Mucosa of rectum (tissue), 2 donors: ENCODE data around the gene IPO4.

Source experiments
- H3K27ac ChIP-seq, 2 donors: one replicate each; pipeline ENCODE4 v1.7.0; 2013; ENCODE audit warnings: inconsistent platforms in 2 of 2, low read depth in 2 of 2, low read length in 2 of 2
- H3K27me3 ChIP-seq, 2 donors: one replicate each; pipeline ENCODE4 v1.7.0; 2013; ENCODE audit warnings: low read length in 2 of 2; ENCODE audit not compliant: control insufficient read depth in 2 of 2, insufficient read depth in 2 of 2
- H3K36me3 ChIP-seq, 2 donors: one replicate each; pipeline ENCODE4 v1.7.0; 2013; ENCODE audit warnings: low read length in 2 of 2; ENCODE audit not compliant: control insufficient read depth in 2 of 2, insufficient read depth in 2 of 2
- H3K4me1 ChIP-seq, 2 donors: one replicate each; pipeline ENCODE4 v1.7.0; 2013; ENCODE audit warnings: low read length in 2 of 2, mild to moderate bottlenecking in 1 of 2; ENCODE audit not compliant: control insufficient read depth in 2 of 2, insufficient read depth in 2 of 2
- H3K4me3 ChIP-seq, 2 donors: one replicate each; pipeline ENCODE4 v1.7.0; 2013; ENCODE audit warnings: low read length in 2 of 2
- H3K9ac ChIP-seq, 2 donors: one replicate each; pipeline ENCODE4 v1.7.0; 2013; ENCODE audit warnings: low read length in 2 of 2, low read depth in 1 of 2, mild to moderate bottlenecking in 1 of 2
- H3K9me3 ChIP-seq, 2 donors: one replicate each; pipeline ENCODE4 v1.7.0; 2013; ENCODE audit warnings: low read length in 2 of 2; ENCODE audit not compliant: control insufficient read depth in 2 of 2
- donor health status: healthy.
- donor health status: Normal muscosa, but diverticular disease.

The IPO4 gene

DNA sequence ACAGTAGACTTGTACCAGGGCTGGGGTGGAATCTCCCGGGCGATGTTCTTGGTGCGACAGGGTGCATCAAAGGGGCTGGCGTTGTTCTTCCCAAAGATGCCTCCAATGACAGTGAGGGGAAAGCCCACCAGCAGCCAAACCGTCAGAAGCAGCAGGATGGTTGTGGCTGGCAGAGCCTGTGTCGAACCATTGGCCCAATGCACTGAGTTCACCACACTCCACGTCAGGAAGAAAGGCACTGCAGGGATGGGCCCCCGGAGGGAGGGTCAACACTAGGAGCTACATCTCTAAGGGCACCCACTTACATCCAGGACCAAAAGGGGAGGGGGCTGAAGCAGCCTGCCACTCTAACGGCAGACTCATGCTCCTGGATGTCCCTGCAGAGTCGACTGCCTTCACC is 1.8 kb upstream of the IPO4 start:
- H3K9ac ChIP-seq: no peak overlapping the region
- H3K4me1 ChIP-seq: peaks cover 19 to 20% of the 10 kb centered on the region in 2 donors

DNA sequence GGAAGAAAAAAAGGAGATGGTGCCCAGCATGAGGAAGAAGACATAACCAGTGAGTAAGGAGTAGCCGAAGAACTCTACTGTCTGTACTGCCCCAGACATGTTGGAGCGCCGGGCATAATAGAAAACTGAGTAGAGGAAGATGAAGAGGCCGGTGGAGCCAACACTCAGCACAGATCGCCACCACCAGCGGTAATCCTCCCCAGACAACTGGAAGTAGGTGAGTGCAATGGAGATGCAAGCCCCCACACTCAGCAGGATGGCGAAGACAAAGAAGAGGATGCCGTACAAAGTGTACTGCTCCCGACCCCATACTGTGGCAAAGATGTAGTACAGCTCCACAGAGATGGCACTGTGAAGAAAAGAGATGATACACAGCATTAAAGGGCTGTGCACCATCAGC is 844 bp upstream of the IPO4 start:
- H3K4me1 ChIP-seq: peaks cover 14% of the 10 kb centered on the region in 2 donors
- no peak overlapping the region for H3K27ac ChIP-seq
- no peaks in the 10 kb centered on the region for H3K9me3 ChIP-seq
- no peak overlapping the region for H3K4me3 ChIP-seq
- no peaks in the 10 kb centered on the region for H3K27me3 ChIP-seq
- no peak overlapping the region for H3K9ac ChIP-seq
- peaks cover 28 to 47% of the 10 kb centered on the region in 2 donors for H3K36me3 ChIP-seq

More for the DNA sequence above, 1.8 kb upstream of the IPO4 start:
- peaks cover 25 to 37% of the 10 kb centered on the region in 2 donors for H3K36me3 ChIP-seq
- H3K27me3 ChIP-seq: no peaks in the 10 kb centered on the region
- H3K9me3 ChIP-seq: no peaks in the 10 kb centered on the region
- H3K27ac ChIP-seq: no peak overlapping the region
- H3K4me3 ChIP-seq: no peak overlapping the region

DNA sequence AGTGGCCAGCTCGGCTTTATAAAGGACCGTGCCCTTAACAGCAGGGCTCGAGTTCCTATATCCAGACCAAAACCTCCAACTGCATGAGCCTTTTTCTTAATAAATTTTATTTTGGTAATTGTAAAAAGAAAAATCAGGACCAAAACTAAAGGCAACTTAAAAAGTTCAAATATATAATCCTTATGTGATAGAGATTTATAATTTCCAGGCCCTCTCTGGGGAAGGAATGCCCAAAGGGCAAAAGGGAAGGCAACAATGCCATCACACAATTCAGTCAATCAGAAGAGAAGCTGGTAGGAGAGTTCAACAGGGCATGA is 401 bp upstream of the IPO4 start:
- H3K27me3 ChIP-seq: no peaks in the 10 kb centered on the region
- peaks cover 32 to 51% of the 10 kb centered on the region in 2 donors for H3K36me3 ChIP-seq
- H3K27ac ChIP-seq: no peak overlapping the region
- H3K9ac ChIP-seq: no peak overlapping the region
- peaks cover 10% of the 10 kb centered on the region in 2 donors for H3K4me1 ChIP-seq
- H3K9me3 ChIP-seq: no peaks in the 10 kb centered on the region
- peak overlapping the region in 1 of 2 donors; percentile 76 for H3K4me3 ChIP-seq

DNA sequence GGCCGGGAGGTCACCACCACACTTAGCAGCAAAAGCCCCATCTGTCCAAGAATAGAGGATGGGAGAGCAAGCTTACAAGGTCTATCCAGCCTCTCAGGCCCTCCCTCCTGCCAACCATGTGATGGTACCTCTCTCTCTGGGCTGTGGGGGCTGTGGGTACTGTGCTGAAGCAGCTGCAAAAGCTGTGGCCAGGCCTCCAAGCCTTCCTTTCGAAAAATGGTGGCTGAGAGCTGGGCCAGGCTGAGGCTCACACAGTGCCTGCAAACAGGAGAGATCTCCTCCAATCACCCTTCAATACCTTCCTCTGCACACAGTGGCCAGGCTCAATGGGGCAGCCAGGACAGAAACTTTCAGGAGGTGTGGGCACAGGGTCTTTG is 1.1 kb downstream of the IPO4 start:
- Histone ChIP-seq H3K4me3 (peak overlapping the region in 1 of 2 donors; percentile 76), H3K9ac (no peak overlapping the region), H3K9me3 (no peaks in the 10 kb centered on the region), H3K27ac (no peak overlapping the region), H3K36me3 (peaks cover 31 to 55% of the 10 kb centered on the region in 2 donors), H3K27me3 (no peaks in the 10 kb centered on the region), H3K4me1 (peaks cover 9% of the 10 kb centered on the region in 2 donors)

DNA sequence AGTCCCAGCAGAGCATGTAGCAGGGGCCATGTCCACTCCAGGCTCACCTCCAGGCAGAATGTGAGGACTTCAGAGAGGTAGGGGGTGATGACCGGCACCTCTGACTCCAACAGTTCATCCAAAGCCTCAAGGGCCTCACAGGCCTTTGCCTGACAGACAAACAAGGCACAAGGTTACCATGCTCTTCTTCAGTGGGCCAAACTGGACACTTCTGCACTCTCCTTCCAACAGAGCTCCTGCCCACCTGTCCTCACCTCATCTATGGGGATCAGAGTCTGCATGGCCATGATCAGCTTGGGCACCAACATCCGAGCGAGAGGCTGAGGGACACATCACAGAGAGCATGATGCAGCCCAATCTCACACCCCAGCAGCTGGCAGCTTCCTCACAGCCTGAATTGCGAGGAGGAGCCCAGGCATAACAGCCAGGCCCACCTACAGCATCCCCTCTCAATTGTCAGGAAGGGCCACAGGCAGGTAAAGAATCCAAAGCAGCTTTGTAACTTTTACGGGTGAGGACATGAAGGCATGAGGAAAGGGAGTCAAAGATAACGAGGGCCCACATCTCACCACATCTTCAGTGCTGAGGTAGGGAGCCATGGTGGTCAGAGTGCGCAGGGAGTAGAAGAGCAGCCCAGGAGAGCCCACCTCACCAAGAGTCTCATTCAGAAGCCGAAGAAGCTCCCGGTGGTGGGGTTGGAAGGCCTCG is 1.6 kb downstream of the IPO4 start:
- H3K4me1 ChIP-seq: peaks cover 9% of the 10 kb centered on the region in 2 donors
- H3K27ac ChIP-seq: no peak overlapping the region
- H3K4me3 ChIP-seq: no peak overlapping the region
- H3K27me3 ChIP-seq: no peaks in the 10 kb centered on the region
- H3K36me3 ChIP-seq: peaks cover 26 to 55% of the 10 kb centered on the region in 2 donors
- no peaks in the 10 kb centered on the region for H3K9me3 ChIP-seq
- H3K9ac ChIP-seq: no peak overlapping the region

DNA sequence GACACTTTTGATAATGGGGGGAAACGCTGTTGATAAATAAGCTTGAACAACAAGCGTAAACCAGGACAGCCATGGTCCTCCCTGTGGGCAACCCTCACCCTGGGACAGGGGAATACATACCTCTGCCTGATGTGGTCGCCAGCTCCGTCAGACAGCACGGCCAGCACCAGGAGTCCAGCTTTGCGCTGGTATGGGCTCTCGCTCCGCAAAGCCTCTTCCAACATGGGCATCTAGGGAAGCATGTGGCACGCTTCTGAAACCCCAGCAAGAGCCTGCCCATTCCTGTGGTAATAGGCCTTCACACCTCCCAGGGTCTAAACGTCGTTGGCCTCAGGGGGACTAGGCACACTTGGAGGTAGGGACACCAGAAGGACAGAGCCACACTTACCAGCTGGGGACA is 2.9 kb downstream of the IPO4 start:
- peaks cover 9% of the 10 kb centered on the region in 2 donors for H3K4me1 ChIP-seq
- H3K9ac ChIP-seq: no peak overlapping the region
- no peaks in the 10 kb centered on the region for H3K27me3 ChIP-seq
- peaks cover 33 to 57% of the 10 kb centered on the region in 2 donors for H3K36me3 ChIP-seq
- H3K4me3 ChIP-seq: no peak overlapping the region
- no peak overlapping the region for H3K27ac ChIP-seq
- no peaks in the 10 kb centered on the region for H3K9me3 ChIP-seq

DNA sequence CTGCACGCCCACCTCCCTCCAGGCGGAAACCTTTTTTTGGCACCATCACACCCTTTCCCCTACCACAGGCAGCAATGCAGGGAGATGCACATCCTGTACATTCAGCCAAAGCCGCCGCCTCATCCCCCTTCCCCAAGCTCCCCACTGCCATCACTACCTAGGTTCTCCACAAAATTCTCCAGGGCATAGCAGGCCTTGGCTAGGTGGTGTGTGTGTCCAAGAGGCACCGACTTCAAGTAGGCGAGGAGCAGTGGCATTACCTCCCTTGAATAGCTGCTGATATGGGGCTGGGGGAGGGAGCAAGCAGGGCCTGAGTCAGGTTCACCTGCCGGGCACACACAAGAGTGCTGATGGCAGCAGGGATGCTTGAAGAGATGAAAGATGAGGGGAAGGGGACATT is 3.6 kb downstream of the IPO4 start:
- no peak overlapping the region for H3K4me3 ChIP-seq
- H3K4me1 ChIP-seq: peaks cover 9% of the 10 kb centered on the region in 2 donors
- H3K36me3 ChIP-seq: peaks cover 38 to 65% of the 10 kb centered on the region in 2 donors

DNA sequence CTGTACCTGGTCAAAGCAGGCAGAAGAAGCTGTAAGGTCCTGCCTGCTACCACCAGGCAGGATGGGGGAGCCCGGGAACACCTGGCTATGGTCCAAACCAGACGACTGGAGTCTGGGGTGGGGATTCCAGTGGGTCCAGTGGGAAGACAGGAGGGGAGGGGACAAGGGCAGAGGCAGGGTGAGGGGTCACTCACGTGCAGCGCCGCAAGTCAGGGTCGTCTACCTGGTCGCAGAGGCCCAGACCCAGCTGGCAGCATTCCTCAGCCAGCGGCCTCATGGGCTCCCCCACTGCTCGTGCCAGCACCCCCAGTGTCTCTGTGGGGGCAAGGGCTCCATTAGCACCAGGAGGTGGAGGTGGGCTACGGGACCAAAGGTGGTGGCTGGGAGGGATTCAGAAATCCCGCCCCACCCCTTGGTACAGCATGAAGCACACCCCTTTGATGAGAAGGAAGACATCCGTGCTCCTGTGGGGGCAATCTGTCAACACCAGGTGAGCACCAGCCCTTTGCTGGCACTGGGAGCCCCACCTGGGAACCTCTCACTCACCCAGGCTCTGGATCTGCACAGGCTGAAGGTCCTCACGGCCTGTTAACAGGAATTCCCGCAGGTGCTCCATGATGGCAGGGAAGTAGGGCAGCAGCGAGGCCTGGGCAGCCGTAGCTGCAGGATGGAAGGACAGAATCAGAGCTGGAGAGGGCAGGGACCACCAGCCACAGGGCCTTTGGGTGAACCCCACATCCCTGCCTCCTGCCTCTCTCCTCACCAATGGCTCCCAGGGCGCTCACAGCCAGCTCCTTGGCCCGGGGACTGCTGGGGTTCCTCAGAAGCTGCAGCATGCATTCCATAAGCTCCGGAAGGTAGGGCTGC is 4.3 kb downstream of the IPO4 start:
- Histone ChIP-seq H3K9ac (no peak overlapping the region), H3K9me3 (no peaks in the 10 kb centered on the region), H3K36me3 (peaks cover 42 to 71% of the 10 kb centered on the region in 2 donors), H3K4me3 (no peak overlapping the region), H3K27ac (no peak overlapping the region), H3K27me3 (no peaks in the 10 kb centered on the region), H3K4me1 (peaks cover 9% of the 10 kb centered on the region in 2 donors)

More for the DNA sequence above, 3.6 kb downstream of the IPO4 start:
- Histone ChIP-seq H3K27ac (no peak overlapping the region), H3K9ac (no peak overlapping the region), H3K9me3 (no peaks in the 10 kb centered on the region), H3K27me3 (no peaks in the 10 kb centered on the region)

DNA sequence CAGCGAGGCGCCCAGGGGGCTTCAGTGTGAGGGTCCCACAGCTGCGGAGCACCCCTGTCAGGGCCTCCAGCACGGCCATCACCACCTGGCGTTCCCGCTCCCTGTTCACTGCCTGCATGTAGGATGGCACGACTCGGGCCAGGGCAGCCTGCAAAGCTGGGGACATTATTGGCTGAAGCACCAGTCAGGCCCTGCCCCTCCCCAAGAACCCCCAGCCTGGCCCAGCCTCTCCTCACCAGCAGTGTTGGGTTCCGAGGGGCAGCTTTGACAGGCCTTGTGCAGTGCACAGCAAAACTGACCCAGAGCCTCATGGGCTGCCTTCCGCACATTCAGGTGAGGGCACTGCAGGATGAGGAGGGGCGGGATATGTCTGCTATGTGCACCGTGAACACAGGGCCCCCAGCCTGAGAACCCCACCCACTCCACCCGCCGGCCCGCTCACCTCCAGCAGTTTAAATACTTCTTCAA is 5.6 kb downstream of the IPO4 start:
- Histone ChIP-seq H3K27ac (no peak overlapping the region), H3K9me3 (no peaks in the 10 kb centered on the region), H3K4me1 (peaks cover 5% of the 10 kb centered on the region in 2 donors), H3K36me3 (peaks cover 55 to 79% of the 10 kb centered on the region in 2 donors), H3K4me3 (no peak overlapping the region), H3K9ac (no peak overlapping the region), H3K27me3 (no peaks in the 10 kb centered on the region)
